Measurements from ENCODE around the gene SH2D5.

GRCh38 chr1:20729155-20729931, 3.2 kb downstream of the SH2D5 start:
- no peak for TF ChIP-seq CTCF (IDR thresholded peaks at IDR 0.05; ENCODE audit: borderline replicate concordance, extremely low read depth, low read length, poor library complexity, severe bottlenecking)
- no peak for TF ChIP-seq EZH2 (IDR thresholded peaks at IDR 0.05; ENCODE audit: borderline replicate concordance, low read depth, low read length, severe bottlenecking)
